ENCODE measurements around the gene SF3B2. TPM values are rescaled to one million over a fixed set of nuclear protein-coding genes. Genes with fewer than 3 reads are reported as not detected.

The SF3B2 gene
- total RNA-seq, 2 donors from 2014 or later, result 222 to 223 TPM

DNA sequence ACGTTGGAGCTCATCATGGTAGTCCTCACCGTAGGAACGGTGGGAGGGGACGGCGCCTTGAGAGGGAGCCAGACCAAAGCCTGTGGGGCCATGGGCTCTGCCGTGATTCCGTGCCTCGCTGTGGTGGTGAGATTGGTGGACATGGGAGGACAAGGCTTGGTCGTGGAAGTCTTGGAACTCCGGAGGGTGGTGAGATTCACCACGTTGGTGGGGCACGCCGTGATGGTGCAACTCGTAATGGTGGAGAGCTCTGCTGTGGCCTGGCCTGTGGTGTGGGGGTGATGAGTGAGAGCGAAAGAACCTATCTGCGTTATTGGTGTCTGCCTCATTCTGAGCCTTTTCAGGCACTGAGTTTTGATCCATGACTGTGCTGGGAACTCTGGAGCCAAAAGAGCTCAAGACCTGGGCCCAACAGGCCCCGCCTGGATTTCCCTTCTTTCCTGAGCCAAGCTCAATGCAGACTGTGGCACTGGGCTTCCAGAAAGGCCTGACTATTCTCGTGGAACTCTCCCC, 26.1 kb upstream of the SF3B2 start, which contains the start of gene CATSPER1:
Gene CATSPER1, minus strand, starts transcription at position 463 of the 513 bp plus-strand sequence. Its CDS starts 100 bp downstream, at position 363.
- Mint-ChIP-seq H3K4me3 (no peak within 1 kb of the TSS), H3K9me3 (no peaks in the 10 kb centered on the region), H3K27ac (no peak within 1 kb of the TSS), H3K36me3 (ENCODE audit: insufficient read depth in 2 of 2) (no peaks in the 10 kb centered on the region), H3K4me1 (ENCODE audit: low read depth) (peaks cover 4% of the 10 kb centered on the region), H3K27me3 (ENCODE audit: low read depth) (peaks cover 7% of the 10 kb centered on the region)
- DNase-seq (no peak), ATAC-seq (replicated peaks in 1 of 2) (no peak)

- no peak for ATAC-seq (replicated peaks in 1 of 2)
- Mint-ChIP-seq H3K27me3 (ENCODE audit: low read depth) (peaks cover 7% of the 10 kb centered on the region), H3K27ac (no peak overlapping the region), H3K36me3 (ENCODE audit: insufficient read depth in 2 of 2) (no peaks in the 10 kb centered on the region), H3K9me3 (no peaks in the 10 kb centered on the region), H3K4me1 (ENCODE audit: low read depth) (no peaks in the 10 kb centered on the region), H3K4me3 (no peak overlapping the region)
- no peak for DNase-seq
Observed at GRCh38 chr11:66032957-66033735, 19.0 kb upstream of the SF3B2 start.

DNA sequence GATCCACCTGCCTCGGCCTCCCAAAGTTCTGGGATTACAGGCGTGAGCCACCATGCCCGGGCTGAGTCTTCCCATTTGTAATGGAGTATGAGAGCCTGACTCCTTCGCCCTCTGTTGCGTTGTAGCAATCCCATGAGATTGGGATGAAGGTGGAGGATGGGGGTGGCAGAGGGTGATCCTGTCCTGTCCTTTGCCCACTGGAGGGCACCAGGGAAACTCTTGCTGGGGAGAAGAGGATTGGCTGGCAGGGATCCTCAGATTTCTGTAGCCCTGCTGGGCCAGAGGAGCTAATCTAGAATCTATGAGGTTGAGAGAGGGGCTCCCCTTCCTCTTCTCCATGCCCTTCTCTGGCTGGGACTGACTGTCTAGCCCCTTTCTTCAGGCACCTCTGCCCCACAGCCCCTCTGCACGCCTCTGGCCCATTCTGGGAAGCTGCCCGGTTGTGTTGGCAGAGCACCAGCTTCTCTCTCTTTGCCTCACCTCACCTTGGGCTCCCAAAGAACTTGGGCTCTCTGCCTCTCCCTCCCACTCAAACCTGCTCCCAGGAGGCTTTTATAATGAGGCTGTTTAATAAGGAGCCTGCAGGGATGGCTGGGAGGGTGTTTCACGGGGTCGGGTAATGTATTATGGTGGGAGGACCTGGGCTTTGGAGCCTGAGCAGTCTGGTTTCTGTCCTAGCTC, 16.4 kb upstream of the SF3B2 start:
- no peak for DNase-seq
- H3K27ac Mint-ChIP-seq, result no peak overlapping the region
- H3K36me3 Mint-ChIP-seq (ENCODE audit: insufficient read depth in 2 of 2), result no peaks in the 10 kb centered on the region
- no peak overlapping the region for H3K4me3 Mint-ChIP-seq
- no peak for ATAC-seq (replicated peaks in 1 of 2)
- no peaks in the 10 kb centered on the region for H3K9me3 Mint-ChIP-seq
- peaks cover 7% of the 10 kb centered on the region for H3K27me3 Mint-ChIP-seq (ENCODE audit: low read depth)
- no peaks in the 10 kb centered on the region for H3K4me1 Mint-ChIP-seq (ENCODE audit: low read depth)

DNA sequence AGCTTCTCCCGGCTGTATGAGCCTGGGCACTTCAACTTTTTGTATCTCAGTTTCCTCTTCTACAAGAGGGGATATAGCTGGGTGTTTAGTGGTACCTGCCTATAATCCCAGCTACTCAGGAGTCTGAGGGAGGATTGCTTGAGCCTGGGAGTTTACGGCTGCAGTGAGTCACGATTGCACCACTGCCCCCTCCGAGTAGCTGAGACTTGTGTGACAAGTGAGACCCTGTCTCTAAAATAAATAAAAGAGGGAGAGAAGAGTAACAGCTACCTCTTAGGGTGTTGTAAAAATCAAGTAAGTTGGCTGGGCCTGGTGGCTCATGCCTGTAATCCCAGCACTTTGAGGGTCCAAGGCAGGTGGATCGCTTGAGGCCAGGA, 15.8 kb upstream of the SF3B2 start:
- Mint-ChIP-seq H3K36me3 (ENCODE audit: insufficient read depth in 2 of 2) (no peaks in the 10 kb centered on the region), H3K27ac (no peak overlapping the region), H3K4me1 (ENCODE audit: low read depth) (no peaks in the 10 kb centered on the region), H3K9me3 (no peaks in the 10 kb centered on the region), H3K4me3 (no peak overlapping the region), H3K27me3 (ENCODE audit: low read depth) (peaks cover 7% of the 10 kb centered on the region)
- ATAC-seq (replicated peaks in 1 of 2) (no peak), DNase-seq (no peak)

- peaks cover 7% of the 10 kb centered on the region for H3K27me3 Mint-ChIP-seq (ENCODE audit: low read depth)
- ATAC-seq (replicated peaks in 1 of 2) (no peak), DNase-seq (no peak)
- H3K4me3 Mint-ChIP-seq, result no peak overlapping the region
- no peaks in the 10 kb centered on the region for H3K36me3 Mint-ChIP-seq (ENCODE audit: insufficient read depth in 2 of 2)
- no peaks in the 10 kb centered on the region for H3K9me3 Mint-ChIP-seq
- H3K4me1 Mint-ChIP-seq (ENCODE audit: low read depth), result no peaks in the 10 kb centered on the region
- H3K27ac Mint-ChIP-seq, result no peak overlapping the region
Observed at GRCh38 chr11:66037327-66037726, 14.8 kb upstream of the SF3B2 start.

- ATAC-seq (replicated peaks in 1 of 2) (no peak), DNase-seq (no peak)
- Mint-ChIP-seq H3K4me3 (no peak overlapping the region), H3K27ac (no peak overlapping the region), H3K36me3 (ENCODE audit: insufficient read depth in 2 of 2) (no peaks in the 10 kb centered on the region), H3K27me3 (ENCODE audit: low read depth) (peaks cover 3% of the 10 kb centered on the region), H3K4me1 (ENCODE audit: low read depth) (peaks cover 6% of the 10 kb centered on the region), H3K9me3 (no peaks in the 10 kb centered on the region)
Observed at GRCh38 chr11:66039765-66040164, 12.4 kb upstream of the SF3B2 start.

GRCh38 chr11:66042227-66042995, 9.8 kb upstream of the SF3B2 start:
- DNase-seq (no peak), ATAC-seq (replicated peaks in 1 of 2) (no peak)
- H3K27ac Mint-ChIP-seq, result no peak overlapping the region
- H3K4me3 Mint-ChIP-seq, result no peak overlapping the region
- H3K9me3 Mint-ChIP-seq, result no peaks in the 10 kb centered on the region
- peaks cover 18% of the 10 kb centered on the region for H3K4me1 Mint-ChIP-seq (ENCODE audit: low read depth)
- no peaks in the 10 kb centered on the region for H3K27me3 Mint-ChIP-seq (ENCODE audit: low read depth)
- H3K36me3 Mint-ChIP-seq (ENCODE audit: insufficient read depth in 2 of 2), result no peaks in the 10 kb centered on the region

GRCh38 chr11:66042996-66043906, 8.9 kb upstream of the SF3B2 start:
- Mint-ChIP-seq H3K27me3 (ENCODE audit: low read depth) (peaks cover 5% of the 10 kb centered on the region), H3K4me3 (no peak overlapping the region), H3K4me1 (ENCODE audit: low read depth) (peaks cover 18% of the 10 kb centered on the region), H3K9me3 (no peaks in the 10 kb centered on the region), H3K27ac (no peak overlapping the region), H3K36me3 (ENCODE audit: insufficient read depth in 2 of 2) (no peaks in the 10 kb centered on the region)
- DNase-seq, result no peak
- ATAC-seq (replicated peaks in 1 of 2), result no peak

DNA sequence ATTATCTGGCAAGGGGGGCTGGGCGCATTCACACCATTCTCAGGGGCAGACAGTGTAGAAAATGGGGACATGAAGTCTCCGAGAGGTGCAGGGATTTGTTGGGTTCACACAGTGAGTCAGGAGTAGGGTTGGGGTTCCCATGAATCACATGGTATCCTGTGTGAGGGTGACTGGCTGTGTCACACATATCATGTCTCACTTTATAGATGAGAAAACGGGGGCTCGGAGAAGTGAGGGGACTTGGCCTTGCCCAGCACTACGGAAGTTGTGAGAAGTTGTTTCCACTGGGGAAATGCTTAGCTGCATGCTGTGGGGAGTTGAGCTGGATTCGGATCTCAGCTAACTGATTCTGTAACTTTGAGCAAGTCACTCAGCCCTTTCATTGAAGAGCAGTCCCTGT, 7.4 kb upstream of the SF3B2 start:
- ATAC-seq (replicated peaks in 1 of 2), result peak; percentile 78 to 79
- H3K36me3 Mint-ChIP-seq (ENCODE audit: insufficient read depth in 2 of 2), result no peaks in the 10 kb centered on the region

DNA sequence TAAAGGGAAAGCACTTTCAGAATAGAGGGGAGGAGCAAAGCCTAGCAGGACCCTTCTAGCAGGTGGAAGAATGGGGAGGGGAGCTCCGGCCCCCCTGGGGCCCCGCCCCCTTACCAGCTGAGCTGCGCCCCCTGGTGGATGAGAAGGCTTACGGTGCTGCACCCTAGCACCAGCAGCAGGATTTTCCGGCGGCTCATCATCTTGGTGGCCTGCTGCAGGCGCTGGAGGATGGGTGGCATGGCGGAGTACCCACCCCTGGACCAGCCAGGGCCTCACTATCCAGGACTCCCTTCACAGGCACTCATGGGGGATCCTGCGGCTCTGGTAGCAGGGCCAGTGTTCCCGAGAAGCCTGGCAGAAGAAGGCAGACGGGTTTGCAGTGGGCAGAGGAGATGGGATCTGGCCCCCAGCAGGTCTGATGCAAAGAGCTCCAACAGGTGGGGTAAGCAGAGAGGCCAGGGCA, 7.0 kb upstream of the SF3B2 start:
- H3K27ac Mint-ChIP-seq, result no peak overlapping the region
- H3K4me3 Mint-ChIP-seq, result peak overlapping the region; percentile 59 to 71
- DNase-seq (peak; percentile 88 to 90), ATAC-seq (replicated peaks in 1 of 2) (peak; percentile 90 to 91)
- H3K9me3 Mint-ChIP-seq, result no peaks in the 10 kb centered on the region
- peaks cover 23% of the 10 kb centered on the region for H3K4me1 Mint-ChIP-seq (ENCODE audit: low read depth)
- no peaks in the 10 kb centered on the region for H3K36me3 Mint-ChIP-seq (ENCODE audit: insufficient read depth in 2 of 2)
- H3K27me3 Mint-ChIP-seq (ENCODE audit: low read depth), result peaks cover 17% of the 10 kb centered on the region

More for the DNA sequence above, 7.4 kb upstream of the SF3B2 start:
- H3K4me3 Mint-ChIP-seq, result peak overlapping the region; percentile 59 to 71
- no peaks in the 10 kb centered on the region for H3K9me3 Mint-ChIP-seq
- DNase-seq, result peak; percentile 33 to 36
- H3K4me1 Mint-ChIP-seq (ENCODE audit: low read depth), result peaks cover 23% of the 10 kb centered on the region
- no peak overlapping the region for H3K27ac Mint-ChIP-seq
- H3K27me3 Mint-ChIP-seq (ENCODE audit: low read depth), result peaks cover 14% of the 10 kb centered on the region

- no peak for ATAC-seq (replicated peaks in 1 of 2)
- H3K9me3 Mint-ChIP-seq, result no peaks in the 10 kb centered on the region
Observed at GRCh38 chr11:66046901-66047300, 5.3 kb upstream of the SF3B2 start.

More at GRCh38 chr11:66046901-66047300, 5.3 kb upstream of the SF3B2 start:
- H3K27ac Mint-ChIP-seq, result no peak overlapping the region
- peaks cover 17% of the 10 kb centered on the region for H3K27me3 Mint-ChIP-seq (ENCODE audit: low read depth)
- H3K36me3 Mint-ChIP-seq (ENCODE audit: insufficient read depth in 2 of 2), result no peaks in the 10 kb centered on the region
- H3K4me1 Mint-ChIP-seq (ENCODE audit: low read depth), result peaks cover 33% of the 10 kb centered on the region
- DNase-seq, result no peak
- no peak overlapping the region for H3K4me3 Mint-ChIP-seq

Measured in activated T-cell treated with anti-CD3 and anti-CD28 coated beads, Interleukin-2, amount 50 U/mL, for 72 hours (primary cell).